MCF 10A (cell line): ENCODE data around the gene CDH12. TPM values are rescaled to one million over a fixed set of nuclear protein-coding genes. Genes with fewer than 3 reads are reported as not detected.
"Not testable (repeated sequence)": the region's sequence is repeated elsewhere in the genome, so short reads cannot be mapped to it uniquely, and the experiment has no call there.

ENCODE experiments used
- BruUV-seq: library from RNA; stranded (reverse); fragments of 400-500 nt; replicated peaks from 2 replicates; lab custom pipeline; 2021; lab: Mats Ljungman, UMichigan
- CTCF ChIA-PET: fragments of 300-600 bp; sonication (Branson Sonifier 250); formaldehyde crosslinking; extraction: SDS; loops from one replicate; lab custom pipeline; 2021; ENCODE audit warnings: antibody characterized with exemption, inconsistent platforms; lab: Yijun Ruan, JAX
- POLR2A ChIA-PET: fragments of 300-600, 350-650 bp; sonication (Branson Sonifier 250); formaldehyde crosslinking; extraction: SDS; loops from one replicate; lab custom pipeline; 2020; ENCODE audit warnings: antibody characterized with exemption, inconsistent platforms; lab: Yijun Ruan, JAX
- DNase-seq: peaks from one replicate; pipeline ENCODE4 v3.0.0-alpha.2; 2018; ENCODE audit not compliant: unreplicated experiment
- H3K27ac Mint-ChIP-seq: one replicate; pipeline ENCODE4 v1.8.0; 2022; ENCODE audit warnings: mild to moderate bottlenecking, low read depth, mixed read lengths; ENCODE audit not compliant: unreplicated experiment
- H3K27me3 Mint-ChIP-seq: one replicate; pipeline ENCODE4 v1.8.0; 2022; ENCODE audit warnings: mixed read lengths; ENCODE audit not compliant: insufficient read depth, unreplicated experiment
- H3K36me3 Mint-ChIP-seq: one replicate; pipeline ENCODE4 v1.8.0; 2022; ENCODE audit warnings: mild to moderate bottlenecking, moderate library complexity, mixed read lengths; ENCODE audit not compliant: insufficient read depth, unreplicated experiment
- H3K4me1 Mint-ChIP-seq: one replicate; pipeline ENCODE4 v1.8.0; 2022; ENCODE audit warnings: mixed read lengths; ENCODE audit not compliant: insufficient read depth, unreplicated experiment
- H3K4me3 Mint-ChIP-seq: one replicate; pipeline ENCODE4 v1.8.0; 2022; ENCODE audit warnings: mild to moderate bottlenecking, moderate library complexity, mixed read lengths; ENCODE audit not compliant: unreplicated experiment
- H3K9me3 Mint-ChIP-seq: one replicate; pipeline ENCODE4 v1.8.0; 2022; ENCODE audit warnings: mixed read lengths; ENCODE audit not compliant: unreplicated experiment
- intact Hi-C: fragments of 100-400 bp; cut with micrococcal nuclease; formaldehyde crosslinking; loops from 2 replicates; pipeline ENCODE4 v1.14.1; 2022
- total RNA-seq: library from RNA; stranded (reverse); gene quantifications from 2 replicates; pipeline ENCODE4 v1.2.3, GENCODE V29; 2022

Gene CDH12
- total RNA-seq, 1 experiment from 2014 or later: not detected

DNA sequence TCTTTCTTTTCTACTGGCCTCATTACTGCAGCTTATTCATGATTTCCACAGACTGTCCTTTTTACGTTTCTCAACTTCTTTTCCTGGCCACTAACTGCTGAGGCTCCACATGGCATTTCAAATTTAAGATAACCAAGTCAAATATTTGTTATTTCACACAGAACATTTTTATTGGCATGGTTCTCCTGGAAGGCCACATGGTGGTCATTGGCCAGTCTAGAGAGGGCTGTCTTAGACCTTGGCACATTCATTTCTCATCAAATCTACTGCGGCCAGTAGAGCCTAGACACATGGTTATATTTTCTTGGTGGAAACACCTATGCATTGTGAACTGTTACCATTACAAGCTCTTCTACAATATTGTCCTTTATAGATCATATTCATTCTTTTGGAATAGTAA lies 644.7 kb downstream of the CDH12 start:
- H3K27me3 Mint-ChIP-seq, H3K27ac Mint-ChIP-seq, POLR2A ChIA-PET, H3K9me3 Mint-ChIP-seq, DNase-seq, H3K4me1 Mint-ChIP-seq, H3K4me3 Mint-ChIP-seq, BruUV-seq, H3K36me3 Mint-ChIP-seq, intact Hi-C loops, CTCF ChIA-PET: not testable (repeated sequence)

- H3K9me3 Mint-ChIP-seq, BruUV-seq, H3K27me3 Mint-ChIP-seq, H3K36me3 Mint-ChIP-seq, H3K4me1 Mint-ChIP-seq, CTCF ChIA-PET, intact Hi-C loops, POLR2A ChIA-PET, H3K27ac Mint-ChIP-seq, DNase-seq, H3K4me3 Mint-ChIP-seq: not testable (repeated sequence)
Measured at GRCh38 chr5:22188651-22189050, 664.5 kb downstream of the CDH12 start.

DNA sequence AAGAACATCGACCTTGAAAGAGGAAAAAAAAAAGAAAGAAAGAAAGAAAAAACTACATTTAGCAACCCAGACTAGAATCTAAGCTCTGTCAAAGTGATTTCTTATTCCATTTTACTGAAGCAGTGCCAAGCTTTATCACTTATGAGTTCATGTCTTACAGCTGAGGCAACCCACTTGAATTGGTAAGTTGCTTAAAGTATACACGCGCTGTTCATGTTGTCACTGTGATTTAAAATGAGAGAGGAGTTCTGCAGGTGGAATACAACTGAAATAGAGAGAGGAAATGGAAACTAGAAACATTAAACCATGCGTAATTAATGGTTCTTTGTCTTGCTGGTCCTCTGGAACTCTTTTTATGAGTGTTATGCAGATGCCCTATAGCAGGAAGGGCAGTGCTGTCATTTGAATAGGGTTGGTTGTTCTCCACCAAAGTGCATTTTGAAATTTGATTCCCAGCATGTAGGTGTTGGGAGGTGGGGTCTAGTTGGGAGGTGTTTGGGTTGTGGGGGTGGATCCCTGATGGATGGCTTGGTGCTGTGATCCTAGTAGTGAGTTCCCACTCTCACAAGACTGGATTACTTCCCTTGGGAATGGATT lies 665.4 kb downstream of the CDH12 start:
- H3K36me3 Mint-ChIP-seq, POLR2A ChIA-PET, H3K4me1 Mint-ChIP-seq, BruUV-seq, H3K9me3 Mint-ChIP-seq, H3K4me3 Mint-ChIP-seq, intact Hi-C loops, DNase-seq, H3K27ac Mint-ChIP-seq, CTCF ChIA-PET, H3K27me3 Mint-ChIP-seq: not testable (repeated sequence)

GRCh38 chr5:22169226-22169625 lies 683.9 kb downstream of the CDH12 start:
- H3K9me3 Mint-ChIP-seq, CTCF ChIA-PET, H3K27ac Mint-ChIP-seq, BruUV-seq, H3K4me3 Mint-ChIP-seq, H3K4me1 Mint-ChIP-seq, H3K27me3 Mint-ChIP-seq, POLR2A ChIA-PET, intact Hi-C loops, H3K36me3 Mint-ChIP-seq, DNase-seq: not testable (repeated sequence)

GRCh38 chr5:22168704-22169103 lies 684.4 kb downstream of the CDH12 start:
- H3K9me3 Mint-ChIP-seq, H3K27ac Mint-ChIP-seq, DNase-seq, intact Hi-C loops, H3K36me3 Mint-ChIP-seq, POLR2A ChIA-PET, BruUV-seq, CTCF ChIA-PET, H3K4me1 Mint-ChIP-seq, H3K27me3 Mint-ChIP-seq, H3K4me3 Mint-ChIP-seq: not testable (repeated sequence)

GRCh38 chr5:22165931-22166330 lies 687.2 kb downstream of the CDH12 start:
- CTCF ChIA-PET, H3K4me3 Mint-ChIP-seq, BruUV-seq, POLR2A ChIA-PET, H3K4me1 Mint-ChIP-seq, H3K27ac Mint-ChIP-seq, H3K36me3 Mint-ChIP-seq, H3K27me3 Mint-ChIP-seq, H3K9me3 Mint-ChIP-seq, DNase-seq, intact Hi-C loops: not testable (repeated sequence)

DNA sequence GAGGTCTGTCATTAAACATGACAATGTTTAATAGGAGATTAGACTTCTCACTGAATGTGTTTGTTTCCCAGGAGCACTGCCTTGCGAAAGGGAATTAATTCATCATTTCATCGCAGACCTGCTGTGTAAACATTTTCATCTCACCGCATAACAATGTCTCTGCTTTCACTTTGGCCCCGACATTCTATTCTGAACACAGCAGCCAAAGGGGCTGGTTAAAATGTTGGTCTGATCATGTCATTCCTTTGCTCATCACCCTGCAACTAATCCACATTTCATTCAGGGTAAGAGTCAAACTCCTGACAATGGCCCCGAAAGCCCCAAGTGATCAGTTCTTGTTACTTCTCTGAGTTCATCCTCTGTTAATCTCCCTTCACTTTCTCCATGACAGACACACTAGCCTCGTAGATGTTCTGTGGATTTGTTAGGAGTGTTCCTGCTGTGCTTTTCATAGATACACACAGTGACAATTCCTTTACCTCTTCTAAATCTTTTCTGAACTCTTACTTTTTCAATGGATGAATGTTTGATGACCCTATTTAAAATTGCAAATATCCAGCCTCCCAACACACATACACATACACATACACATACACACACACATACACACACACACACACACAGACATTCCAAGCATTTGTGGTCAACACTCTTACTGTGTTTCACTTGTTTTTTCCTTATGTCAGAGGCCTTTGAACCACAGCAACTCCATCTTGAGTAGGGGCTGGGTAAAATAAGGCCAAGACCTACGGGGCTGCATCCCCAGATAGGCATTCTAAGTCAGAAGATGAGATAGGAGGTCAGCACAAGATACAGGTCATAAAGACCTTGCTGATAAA lies 688.0 kb downstream of the CDH12 start:
- H3K4me3 Mint-ChIP-seq, POLR2A ChIA-PET, H3K4me1 Mint-ChIP-seq, BruUV-seq, DNase-seq, H3K36me3 Mint-ChIP-seq, H3K27me3 Mint-ChIP-seq, H3K27ac Mint-ChIP-seq, intact Hi-C loops, H3K9me3 Mint-ChIP-seq, CTCF ChIA-PET: not testable (repeated sequence)

- H3K27ac Mint-ChIP-seq, DNase-seq, H3K4me3 Mint-ChIP-seq, H3K4me1 Mint-ChIP-seq, H3K9me3 Mint-ChIP-seq, CTCF ChIA-PET, intact Hi-C loops, BruUV-seq, POLR2A ChIA-PET, H3K36me3 Mint-ChIP-seq, H3K27me3 Mint-ChIP-seq: not testable (repeated sequence)
Measured at GRCh38 chr5:22156953-22157352, 696.2 kb downstream of the CDH12 start.

- BruUV-seq, POLR2A ChIA-PET, CTCF ChIA-PET, H3K36me3 Mint-ChIP-seq, H3K4me3 Mint-ChIP-seq, H3K4me1 Mint-ChIP-seq, H3K27ac Mint-ChIP-seq, H3K27me3 Mint-ChIP-seq, H3K9me3 Mint-ChIP-seq, DNase-seq, intact Hi-C loops: not testable (repeated sequence)
Measured at GRCh38 chr5:22154779-22155178, 698.4 kb downstream of the CDH12 start.
